HG03066 (cell line): ENCODE data around the gene C11orf68.
"Not testable (repeated sequence)": the region's sequence is repeated elsewhere in the genome, so short reads cannot be mapped to it uniquely, and the experiment has no call there.

Experiments used
- ATAC-seq: cut with Tn5 transposase; IDR thresholded peaks from one replicate; pipeline ENCODE4 v1.9.1; 2021; ENCODE audit warnings: low read depth; ENCODE audit not compliant: unreplicated experiment

The C11orf68 gene

DNA sequence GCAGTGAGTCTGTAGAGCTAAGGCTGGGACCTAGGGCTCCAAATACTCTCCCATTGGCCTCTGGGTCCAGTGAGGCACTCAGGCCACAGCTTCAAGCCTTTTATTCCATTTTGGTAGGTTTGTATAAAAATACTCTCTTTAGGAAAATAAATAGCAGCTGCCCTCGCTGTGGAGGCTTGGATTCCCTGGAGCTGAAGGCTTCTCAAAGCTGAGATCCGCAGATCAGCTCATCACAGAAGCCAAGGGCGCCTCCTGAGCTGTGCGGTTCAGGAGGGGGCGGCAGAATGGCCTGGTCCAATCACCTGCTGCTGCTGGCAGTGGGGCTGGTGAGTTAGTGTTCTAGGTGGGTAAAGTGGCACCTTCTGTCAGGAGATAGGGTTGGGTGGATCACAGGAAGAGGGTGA is 26.7 kb downstream of the C11orf68 start:
- ATAC-seq: not testable (repeated sequence)

DNA sequence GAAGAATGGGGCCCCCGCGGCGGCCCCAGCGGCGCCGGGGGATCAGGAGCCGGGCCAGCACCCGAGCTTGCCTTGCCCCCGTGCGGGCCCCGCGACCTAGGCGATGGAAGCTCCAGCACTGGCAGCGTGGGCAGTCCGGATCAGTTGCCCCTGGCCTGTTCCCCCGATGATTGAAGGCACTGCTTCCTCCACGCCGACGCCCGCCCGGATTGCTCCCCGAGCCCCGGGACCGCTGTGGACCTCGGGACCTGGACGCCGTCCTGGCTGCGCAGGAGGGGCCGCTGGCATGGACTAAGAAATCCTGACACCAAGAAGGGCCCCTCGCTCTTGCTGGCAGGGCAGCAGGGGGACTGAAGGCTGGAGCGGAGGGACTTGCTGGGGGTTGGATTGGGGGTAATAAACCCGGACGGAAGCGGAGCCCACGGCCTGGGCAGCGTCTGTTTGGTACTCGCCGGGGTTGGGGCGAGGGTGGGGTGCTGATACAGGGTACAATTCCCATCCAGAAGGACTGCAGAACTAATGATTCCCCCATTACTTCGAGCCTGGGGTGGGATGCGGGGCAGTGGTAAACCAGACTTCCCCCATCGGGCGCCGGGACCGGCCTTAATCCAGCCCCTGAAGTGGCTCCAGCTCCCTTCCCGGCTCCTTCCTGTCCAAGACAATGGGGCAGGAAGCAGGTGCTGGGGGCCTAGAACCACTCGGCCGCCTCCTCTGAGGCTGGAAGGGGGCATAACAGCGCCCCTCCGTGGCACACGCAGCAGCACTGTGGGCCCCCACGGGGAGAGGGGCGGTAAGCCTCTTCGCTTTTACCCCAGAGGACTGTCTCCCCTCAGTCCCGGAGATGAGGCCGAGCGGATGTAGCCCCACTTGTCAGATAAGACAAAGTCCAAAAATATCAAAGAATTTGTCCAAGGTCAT is 27.4 kb downstream of the C11orf68 start:
- ATAC-seq: no peak

DNA sequence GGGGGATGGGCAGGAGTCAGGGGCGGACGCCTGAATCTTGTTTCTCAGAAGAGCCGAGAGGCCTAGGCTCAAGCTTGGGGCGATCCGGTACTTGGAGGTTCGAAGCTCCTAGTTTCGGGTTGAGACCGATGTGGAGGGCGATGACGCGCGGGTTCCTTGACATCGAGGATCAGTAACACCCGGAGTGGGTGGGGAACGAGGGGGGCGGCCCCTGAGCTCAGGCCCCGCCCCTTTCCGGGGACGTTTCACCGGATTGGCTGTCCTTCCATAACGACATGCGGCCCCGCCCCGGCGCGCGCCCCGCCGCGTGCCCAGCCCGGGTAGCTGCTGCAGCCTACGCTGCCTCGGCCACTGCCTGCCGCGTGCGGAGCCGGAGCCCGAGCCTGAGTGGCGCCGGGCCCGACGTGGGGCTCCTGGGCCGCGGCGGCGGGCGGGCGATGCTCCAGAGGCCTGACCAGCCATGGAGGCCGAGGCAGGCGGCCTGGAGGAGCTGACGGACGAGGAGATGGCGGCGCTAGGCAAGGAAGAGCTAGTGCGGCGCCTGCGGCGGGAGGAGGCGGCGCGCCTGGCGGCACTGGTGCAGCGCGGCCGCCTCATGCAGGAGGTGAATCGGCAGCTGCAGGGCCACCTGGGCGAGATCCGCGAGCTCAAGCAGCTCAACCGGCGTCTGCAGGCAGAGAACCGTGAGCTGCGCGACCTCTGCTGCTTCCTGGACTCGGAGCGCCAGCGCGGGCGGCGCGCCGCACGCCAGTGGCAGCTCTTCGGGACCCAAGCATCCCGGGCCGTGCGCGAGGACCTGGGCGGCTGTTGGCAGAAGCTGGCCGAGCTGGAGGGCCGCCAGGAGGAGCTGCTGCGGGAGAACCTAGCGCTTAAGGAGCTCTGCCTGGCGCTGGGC is 28.3 kb downstream of the C11orf68 start, which contains the start of gene CCDC85B:
Gene CCDC85B, plus strand, starts transcription at position 350 of the 895 bp plus-strand sequence. Its CDS starts 111 bp downstream, at position 461.
- peak; percentile 51 for ATAC-seq

DNA sequence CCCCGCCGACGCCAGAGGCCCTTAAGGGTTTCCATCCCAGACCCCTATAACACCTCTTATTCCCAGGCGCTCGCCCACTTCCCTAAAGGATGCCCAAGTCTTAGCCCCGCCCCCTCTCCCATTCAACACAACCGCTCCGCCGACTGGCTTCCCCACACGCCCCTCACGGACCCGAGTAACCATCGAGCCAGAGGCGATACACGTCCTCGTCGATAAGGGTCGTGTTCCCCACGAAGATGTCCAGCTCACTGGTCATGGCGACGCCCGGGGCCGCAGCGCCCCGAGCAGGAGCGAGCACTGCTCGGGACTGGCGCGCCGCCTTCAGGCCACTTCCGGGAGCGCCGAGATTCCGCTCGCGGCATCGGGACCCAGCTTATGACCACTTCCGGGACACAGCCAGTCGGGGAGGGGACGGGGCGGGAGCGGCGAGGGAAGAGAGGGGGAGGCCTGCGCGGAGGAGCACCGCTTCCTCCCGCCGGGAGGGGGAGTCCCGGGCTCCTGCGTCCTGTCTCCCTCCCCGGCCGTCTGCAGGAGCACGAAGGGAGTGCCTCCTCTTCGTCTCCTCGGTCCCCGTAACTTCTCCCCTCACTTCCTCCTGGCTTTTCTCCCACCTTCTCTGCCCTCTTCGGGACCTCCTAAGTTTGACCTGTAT is 30.6 kb downstream of the C11orf68 start, which contains the start of gene FIBP:
Gene FIBP, minus strand, starts transcription at position 309 of the 652 bp plus-strand sequence. Its CDS starts 53 bp downstream, at position 256.
- ATAC-seq: no peak

DNA sequence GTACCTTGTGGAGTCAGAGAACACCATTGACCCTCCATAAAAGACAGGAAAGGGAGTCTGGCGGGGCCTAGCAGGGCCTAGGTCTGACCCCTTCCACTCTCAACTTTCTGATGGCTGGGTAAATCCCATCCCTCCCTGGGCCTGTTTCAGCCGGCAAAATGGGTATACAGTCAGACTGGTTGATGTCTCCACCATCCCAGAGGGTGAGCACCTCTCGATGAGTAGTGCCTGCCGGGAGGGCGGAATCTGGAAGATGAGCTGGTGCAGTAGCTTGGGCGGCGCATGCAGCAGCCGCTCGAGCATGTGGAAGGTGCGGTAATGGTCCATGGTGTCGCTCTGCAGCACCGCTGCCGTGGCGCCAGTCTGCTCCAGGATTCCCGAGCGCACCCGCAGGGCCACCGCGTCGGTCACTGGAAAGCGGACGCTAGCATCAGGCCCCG is 31.1 kb downstream of the C11orf68 start:
- no peak for ATAC-seq

DNA sequence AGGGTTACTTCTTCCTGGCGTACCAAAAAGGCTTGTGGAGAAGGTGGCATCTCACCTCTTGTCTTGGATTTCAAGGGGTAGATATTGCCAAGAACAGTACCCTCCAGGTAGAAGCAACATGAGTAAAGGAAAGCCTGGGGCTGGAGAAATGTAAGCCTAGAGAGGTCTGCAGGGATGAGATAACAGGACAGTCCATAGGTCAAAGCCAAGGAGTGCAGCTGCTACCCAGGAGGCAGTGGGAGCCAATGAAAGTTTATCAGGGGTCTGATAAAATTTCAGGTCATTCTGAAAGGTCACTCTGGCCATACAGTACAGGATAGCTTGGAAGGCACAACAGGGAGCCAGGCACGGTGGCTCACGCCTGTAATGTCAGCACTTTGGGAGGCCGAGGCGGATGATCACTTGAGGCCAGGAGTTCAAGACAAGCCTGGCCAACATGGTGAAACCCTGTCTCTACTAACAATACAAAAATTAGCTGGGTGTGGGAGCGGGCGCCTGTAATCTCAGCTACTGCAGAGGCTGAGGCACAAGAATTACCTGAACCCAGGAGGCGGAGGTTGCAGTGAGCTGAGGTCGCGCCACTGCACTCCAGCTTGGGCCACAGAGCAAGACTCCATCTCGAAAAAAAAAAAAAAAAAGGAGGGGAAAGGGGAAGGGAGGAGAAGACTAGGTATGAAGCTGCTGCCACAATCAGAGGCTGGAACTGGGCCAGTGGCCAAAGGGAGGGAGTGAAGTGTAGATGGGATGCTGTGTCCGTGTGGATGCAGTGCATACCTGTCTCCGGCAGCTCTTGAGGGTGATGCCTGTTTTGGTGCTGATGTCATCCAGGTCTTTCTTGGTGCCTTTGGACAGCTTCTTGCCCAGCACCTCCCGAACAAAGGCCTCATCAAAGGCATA is 31.8 kb downstream of the C11orf68 start:
- ATAC-seq: no peak

DNA sequence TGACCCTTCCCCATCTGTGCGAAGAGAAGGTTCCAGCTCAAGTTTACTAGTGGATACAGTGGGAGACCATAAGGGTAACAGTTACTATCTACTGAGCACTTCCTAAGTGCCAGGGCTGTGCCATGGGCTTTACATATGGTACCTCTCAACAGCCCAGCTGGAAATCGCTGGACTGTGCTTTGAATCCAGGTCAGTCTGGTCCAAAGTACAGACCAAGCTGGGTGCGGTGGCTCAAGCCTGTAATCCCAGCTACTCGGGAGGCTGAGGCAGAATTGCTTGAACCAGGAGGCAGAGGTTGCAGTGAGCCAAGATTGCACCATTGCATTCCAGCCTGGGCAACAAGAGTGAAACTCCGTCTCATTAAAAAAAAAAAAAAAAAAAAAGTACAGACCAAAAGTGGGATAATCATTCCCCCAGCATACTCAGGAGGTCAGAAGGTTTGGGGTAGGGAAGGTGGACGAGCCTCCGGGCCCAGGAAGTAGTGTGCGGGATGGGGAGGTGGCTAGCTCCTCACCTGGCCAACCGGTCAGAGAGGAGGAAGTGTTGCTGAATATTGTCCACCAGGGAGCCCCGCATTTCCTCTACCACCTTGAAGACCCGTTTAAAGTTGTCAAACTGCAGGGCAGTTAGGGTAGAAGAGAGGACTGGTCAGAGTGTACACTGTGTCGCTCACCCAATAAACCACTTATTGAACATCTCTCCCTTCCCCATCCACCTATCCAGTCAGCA is 32.9 kb downstream of the C11orf68 start:
- no peak for ATAC-seq

DNA sequence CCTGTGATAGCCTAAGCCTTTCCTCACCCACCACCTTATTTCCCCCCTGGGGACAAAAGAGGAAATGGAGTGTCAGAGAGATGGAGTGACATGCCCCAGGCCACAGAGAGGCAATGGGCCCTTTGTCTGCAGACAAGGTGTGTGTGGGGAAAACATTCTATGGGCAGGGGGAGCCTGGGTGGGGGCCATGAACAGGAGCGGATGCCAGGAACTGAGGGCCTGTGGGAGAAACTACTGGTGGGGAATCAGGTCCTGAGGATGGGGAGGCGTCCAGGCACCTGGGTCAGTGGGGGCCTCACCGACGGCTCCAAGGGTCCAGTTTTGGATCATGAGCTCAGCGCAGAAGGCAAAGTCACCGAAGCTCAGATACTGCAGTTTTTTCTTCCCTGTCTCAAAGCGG is 33.6 kb downstream of the C11orf68 start:
- ATAC-seq: no peak

DNA sequence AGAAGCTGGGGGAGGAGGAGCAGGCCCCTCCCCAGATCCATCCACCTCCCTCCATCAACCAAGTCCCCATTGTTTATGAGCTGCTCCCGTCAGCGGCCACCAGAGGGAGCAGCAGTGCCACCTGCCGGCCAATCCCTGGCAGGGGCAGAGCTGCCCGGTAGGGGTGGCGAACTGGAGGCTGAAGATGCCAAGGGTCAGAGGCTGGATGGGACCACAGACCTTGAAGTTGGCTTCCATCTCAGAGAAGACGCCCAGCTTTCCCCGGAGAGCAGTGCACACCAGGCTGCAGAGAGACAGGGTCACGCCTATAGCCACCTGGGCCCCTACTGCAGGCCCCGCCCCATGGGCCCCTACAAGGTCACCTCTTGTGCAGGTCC is 34.2 kb downstream of the C11orf68 start:
- no peak for ATAC-seq

DNA sequence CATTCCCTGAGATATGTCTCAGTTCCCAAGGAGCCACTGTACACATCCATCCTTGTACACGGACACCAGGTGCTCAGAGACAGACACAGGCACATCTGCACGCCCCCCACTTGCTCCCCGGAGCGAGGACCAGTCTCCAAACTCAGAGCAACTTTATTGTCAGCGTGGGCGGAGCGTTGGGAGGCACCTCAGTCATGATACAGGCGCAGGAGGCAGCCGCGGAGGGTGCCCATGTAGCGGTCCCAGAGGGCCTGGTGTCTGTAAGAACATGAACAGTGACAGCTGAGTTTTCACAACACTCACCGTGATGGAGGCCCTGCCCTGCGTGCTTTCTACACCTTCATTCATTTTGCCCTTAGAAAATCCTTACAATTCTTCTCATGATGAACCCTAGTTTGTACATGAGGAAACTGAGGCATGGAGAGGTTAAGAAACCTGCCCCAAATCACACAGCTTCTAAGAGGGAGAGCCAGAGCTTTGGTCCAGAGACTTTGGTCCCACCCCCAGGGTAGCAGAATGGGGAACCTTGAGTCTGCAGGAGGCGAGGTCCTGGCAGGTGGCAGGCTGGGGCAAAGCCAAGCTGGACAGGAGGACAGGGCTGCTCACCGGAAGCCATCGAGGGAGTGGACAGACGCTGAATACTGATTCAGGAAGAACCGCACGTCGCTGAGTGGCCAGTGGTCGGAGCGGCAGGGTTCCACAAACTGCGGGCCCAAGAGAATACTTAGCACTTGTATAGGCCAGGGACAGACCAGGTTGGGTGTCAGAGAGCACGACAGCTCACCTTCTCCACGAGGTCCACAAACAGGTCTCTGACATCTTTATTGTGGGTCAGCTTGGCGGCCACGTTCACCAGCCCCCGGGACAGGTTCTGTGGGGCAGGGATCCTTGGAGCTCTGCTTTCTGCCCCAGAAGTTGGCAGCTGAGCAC is 34.8 kb downstream of the C11orf68 start:
- no peak for ATAC-seq

DNA sequence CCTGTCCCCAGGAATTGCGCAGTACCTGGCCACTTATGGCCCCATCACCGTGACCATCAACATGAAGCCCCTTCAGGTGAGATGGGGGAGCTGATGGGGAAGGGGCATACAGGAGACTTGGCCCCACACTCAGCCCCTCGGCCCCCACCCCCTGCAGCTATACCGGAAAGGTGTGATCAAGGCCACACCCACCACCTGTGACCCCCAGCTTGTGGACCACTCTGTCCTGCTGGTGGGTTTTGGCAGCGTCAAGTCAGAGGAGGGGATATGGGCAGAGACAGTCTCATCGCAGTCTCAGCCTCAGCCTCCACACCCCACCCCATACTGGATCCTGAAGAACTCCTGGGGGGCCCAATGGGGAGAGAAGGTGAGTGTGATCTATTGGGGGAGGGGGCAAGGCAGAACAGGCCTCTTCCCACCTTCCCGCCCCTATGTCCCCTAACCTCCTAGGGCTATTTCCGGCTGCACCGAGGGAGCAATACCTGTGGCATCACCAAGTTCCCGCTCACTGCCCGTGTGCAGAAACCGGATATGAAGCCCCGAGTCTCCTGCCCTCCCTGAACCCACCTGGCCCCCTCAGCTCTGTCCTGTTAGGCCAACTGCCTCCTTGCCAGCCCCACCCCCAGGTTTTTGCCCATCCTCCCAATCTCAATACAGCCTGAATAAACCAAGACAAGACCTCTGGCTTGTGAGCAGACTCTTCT is 35.7 kb downstream of the C11orf68 start:
- ATAC-seq: no peak

DNA sequence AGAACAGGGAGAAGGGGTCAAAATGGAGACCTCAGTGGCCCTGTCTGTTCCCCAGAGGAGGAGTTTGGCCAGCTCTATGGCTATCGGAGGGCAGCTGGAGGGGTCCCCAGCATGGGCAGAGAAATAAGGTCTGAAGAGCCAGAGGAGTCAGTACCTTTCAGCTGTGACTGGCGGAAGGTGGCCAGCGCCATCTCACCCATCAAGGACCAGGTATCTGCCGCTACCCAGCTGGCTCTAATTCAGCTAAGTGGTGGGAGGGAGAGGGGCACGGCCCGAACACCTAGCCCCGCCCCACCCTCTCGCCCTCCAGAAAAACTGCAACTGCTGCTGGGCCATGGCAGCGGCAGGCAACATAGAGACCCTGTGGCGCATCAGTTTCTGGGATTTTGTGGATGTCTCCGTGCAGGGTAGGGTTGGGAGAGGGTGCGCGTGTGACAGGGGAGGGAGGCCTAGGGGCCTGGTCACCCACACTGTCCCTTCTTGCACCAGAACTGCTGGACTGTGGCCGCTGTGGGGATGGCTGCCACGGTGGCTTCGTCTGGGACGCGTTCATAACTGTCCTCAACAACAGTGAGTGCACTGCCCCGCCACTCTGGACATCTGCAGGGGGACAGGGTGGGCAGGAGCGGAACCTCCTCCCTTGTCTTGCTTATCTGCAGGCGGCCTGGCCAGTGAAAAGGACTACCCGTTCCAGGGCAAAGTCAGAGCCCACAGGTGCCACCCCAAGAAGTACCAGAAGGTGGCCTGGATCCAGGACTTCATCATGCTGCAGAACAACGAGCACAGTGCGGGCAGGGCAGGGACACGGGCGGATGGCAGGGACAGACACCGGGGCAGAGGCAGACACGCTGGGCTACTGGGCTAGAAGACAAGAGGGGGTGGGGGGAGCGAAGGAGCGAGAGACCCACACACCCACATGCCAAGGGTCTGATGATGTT is 36.5 kb downstream of the C11orf68 start:
- no peak for ATAC-seq

DNA sequence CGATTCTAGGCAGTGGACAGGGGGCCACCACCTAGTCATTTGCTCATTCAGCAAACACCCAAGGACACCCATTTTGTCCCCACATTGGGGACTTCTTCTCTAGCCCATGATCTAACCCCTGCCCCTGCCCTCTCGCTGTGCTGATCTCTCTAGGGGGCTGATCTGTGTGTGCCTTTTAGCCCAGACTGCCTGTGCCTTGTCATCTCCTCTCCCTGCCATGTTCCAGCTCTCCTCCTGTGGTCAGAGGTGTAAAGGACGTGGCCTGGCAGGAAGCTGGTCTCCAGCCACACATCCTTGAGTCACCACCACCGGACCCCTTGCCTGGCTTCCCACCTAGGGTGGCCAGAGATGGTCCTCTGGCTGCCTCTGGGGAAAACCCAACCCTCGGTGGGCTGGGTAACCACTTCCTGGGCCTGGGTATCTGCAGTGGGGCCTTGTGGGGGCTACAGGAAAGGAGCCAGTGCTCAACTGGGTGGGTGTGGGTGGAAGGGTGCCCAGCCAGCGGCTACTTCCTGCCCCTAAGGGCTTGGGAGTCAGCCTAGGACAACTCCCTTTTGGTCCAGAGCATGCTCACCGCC is 37.9 kb downstream of the C11orf68 start:
- ATAC-seq: no peak

DNA sequence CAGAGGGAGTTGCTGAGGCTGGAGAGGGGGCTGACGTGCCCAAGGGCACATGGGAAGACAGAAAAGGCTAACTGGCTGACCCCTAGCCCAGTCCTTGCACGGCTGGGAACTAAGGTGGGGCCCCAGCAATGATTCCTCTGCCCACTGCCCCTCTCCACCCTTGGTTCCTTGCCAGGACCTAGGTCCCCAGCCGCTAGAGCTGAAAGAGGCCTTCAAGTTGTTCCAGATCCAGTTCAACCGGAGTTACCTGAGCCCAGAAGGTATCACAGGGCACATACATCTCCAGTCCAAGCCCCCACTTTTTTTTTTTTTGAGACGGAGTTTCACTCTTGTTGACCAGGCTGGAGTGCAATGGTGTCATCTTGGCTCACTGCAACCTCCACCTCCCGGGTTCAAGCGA is 38.8 kb downstream of the C11orf68 start:
- ATAC-seq: no peak

DNA sequence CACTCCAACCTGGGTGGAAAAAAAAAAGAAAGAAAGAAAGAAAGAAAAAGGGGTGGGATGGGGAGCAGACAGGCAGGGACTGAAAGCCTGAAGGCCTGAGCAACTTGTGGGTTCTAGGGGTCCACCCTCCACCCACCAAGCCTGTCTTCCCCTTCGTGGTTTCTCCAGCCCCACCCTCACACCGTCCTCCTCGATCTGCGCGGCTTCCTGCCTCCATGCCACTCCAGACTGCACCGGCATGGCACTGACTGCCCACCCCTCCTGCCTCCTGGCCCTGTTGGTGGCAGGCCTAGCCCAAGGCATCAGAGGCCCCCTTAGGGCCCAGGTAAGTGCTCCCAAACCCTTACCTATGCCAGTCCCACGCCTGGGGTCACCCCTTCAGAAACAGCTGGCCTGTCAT is 39.2 kb downstream of the C11orf68 start, which contains the start of gene CTSW:
Gene CTSW, plus strand, starts transcription at position 221 of the 400 bp plus-strand sequence. Its CDS starts 18 bp downstream, at position 239.
- no peak for ATAC-seq
